Mesenchymal stem cell (in vitro differentiated cells and primary cell): Measurements from ENCODE around the gene COPS9.

Source experiments
- DNase-seq: peaks from one replicate; pipeline ENCODE4 v3.0.0-alpha.2; 2013
- H2AFZ ChIP-seq: one replicate; pipeline ENCODE4 v1.6.1; 2013; ENCODE audit warnings: low read depth, mild to moderate bottlenecking, control low read depth, inconsistent platforms, low read length, moderate library complexity
- H2AK5ac ChIP-seq: 2 replicates; pipeline ENCODE4 v1.6.1; 2013; ENCODE audit warnings: low read length, moderate library complexity, mild to moderate bottlenecking, inconsistent platforms; ENCODE audit not compliant: severe bottlenecking
- H2BK120ac ChIP-seq: one replicate; pipeline ENCODE4 v1.6.1; 2013; ENCODE audit warnings: low read depth, mild to moderate bottlenecking, inconsistent platforms, low read length, moderate library complexity
- H2BK12ac ChIP-seq, 2 experiments: one replicate each; pipeline ENCODE4 v1.6.1; 2013; ENCODE audit warnings: inconsistent platforms in 2 of 2, low read length in 2 of 2, mild to moderate bottlenecking in 2 of 2, moderate library complexity in 2 of 2, control low read depth in 1 of 2
- H2BK15ac ChIP-seq: one replicate; pipeline ENCODE4 v1.6.1; 2013; ENCODE audit warnings: mild to moderate bottlenecking, low read depth, inconsistent platforms; ENCODE audit not compliant: poor library complexity, severe bottlenecking
- H2BK5ac ChIP-seq: 2 replicates; pipeline ENCODE4 v1.6.1; 2013; ENCODE audit warnings: low read depth, mild to moderate bottlenecking, low read length, control low read depth, inconsistent platforms; ENCODE audit not compliant: poor library complexity, severe bottlenecking
- H3K14ac ChIP-seq, 2 experiments: one replicate each; pipeline ENCODE4 v1.6.1; 2013; ENCODE audit warnings: inconsistent platforms in 2 of 2, low read length in 2 of 2, control low read depth in 1 of 2, mild to moderate bottlenecking in 1 of 2, moderate library complexity in 1 of 2
- H3K18ac ChIP-seq, 2 experiments: one replicate each; pipeline ENCODE4 v1.6.1; 2013; ENCODE audit warnings: inconsistent platforms in 2 of 2, low read length in 2 of 2, control low read depth in 1 of 2, low read depth in 1 of 2, mild to moderate bottlenecking in 1 of 2
- H3K23ac ChIP-seq, 2 experiments: one replicate each; pipeline ENCODE4 v1.6.1; 2013; ENCODE audit warnings: inconsistent platforms in 2 of 2, low read length in 2 of 2, mild to moderate bottlenecking in 2 of 2, moderate library complexity in 2 of 2, control low read depth in 1 of 2
- H3K27ac ChIP-seq: 2 replicates; pipeline ENCODE4 v1.5.1; 2013; ENCODE audit warnings: mild to moderate bottlenecking, moderate library complexity, low read length, control low read depth, inconsistent platforms; ENCODE audit not compliant: poor library complexity, severe bottlenecking
- H3K27me3 ChIP-seq, 2 experiments: 2 replicates each; pipeline versions ENCODE4 v1.6.1 to v1.7.0; 2013; ENCODE audit warnings: low read length in 2 of 2, mild to moderate bottlenecking in 2 of 2, moderate library complexity in 2 of 2, control low read depth in 1 of 2, inconsistent platforms in 1 of 2; ENCODE audit not compliant: control insufficient read depth in 1 of 2, insufficient read depth in 1 of 2
- H3K36me3 ChIP-seq, 2 experiments: 2 replicates each; pipeline versions ENCODE4 v1.6.1 to v1.7.0; 2013; ENCODE audit warnings: low read length in 2 of 2, control low read depth in 1 of 2, inconsistent platforms in 1 of 2, low read depth in 1 of 2, mild to moderate bottlenecking in 1 of 2; ENCODE audit not compliant: insufficient read depth in 2 of 2, control insufficient read depth in 1 of 2
- H3K4ac ChIP-seq, 2 experiments: one replicate each; pipeline ENCODE4 v1.6.1; 2013; ENCODE audit warnings: inconsistent platforms in 2 of 2, low read length in 2 of 2, mild to moderate bottlenecking in 2 of 2, moderate library complexity in 2 of 2, control low read depth in 1 of 2, low read depth in 1 of 2
- H3K4me1 ChIP-seq: 2 replicates; pipeline ENCODE4 v1.6.1; 2013; ENCODE audit warnings: low read depth, low read length, control low read depth; ENCODE audit not compliant: control insufficient read depth, insufficient read depth
- H3K4me2 ChIP-seq: 2 replicates; pipeline ENCODE4 v1.6.1; 2013; ENCODE audit warnings: low read length, mild to moderate bottlenecking, inconsistent platforms; ENCODE audit not compliant: poor library complexity, severe bottlenecking
- H3K4me3 ChIP-seq, 2 experiments: 2 replicates each; pipeline versions ENCODE4 v1.5.1 to v1.7.0; 2013; ENCODE audit warnings: low read length in 2 of 2, mild to moderate bottlenecking in 2 of 2, control low read depth in 1 of 2, low read depth in 1 of 2; ENCODE audit not compliant: insufficient read depth in 1 of 2
- H3K79me1 ChIP-seq: replicated peaks from 2 replicates; pipeline ENCODE4 v1.6.1; 2013; ENCODE audit warnings: mild to moderate bottlenecking, control low read depth, low read length, inconsistent platforms; ENCODE audit not compliant: poor library complexity, severe bottlenecking
- H3K9ac ChIP-seq: 2 replicates; pipeline ENCODE4 v1.7.0; 2013; ENCODE audit warnings: mild to moderate bottlenecking, low read length, moderate library complexity
- H3K9me3 ChIP-seq: 2 replicates; pipeline ENCODE4 v1.7.0; 2013; ENCODE audit warnings: mild to moderate bottlenecking, low read length; ENCODE audit not compliant: control insufficient read depth
- H4K8ac ChIP-seq: one replicate; pipeline ENCODE4 v1.6.1; 2013; ENCODE audit warnings: inconsistent platforms, mild to moderate bottlenecking, low read length, moderate library complexity
- H4K91ac ChIP-seq: one replicate; pipeline ENCODE4 v1.6.1; 2013; ENCODE audit warnings: mild to moderate bottlenecking, low read length, inconsistent platforms
- WGBS: methylation state at CpG from one replicate; pipeline ENCODE4 v1.1.7; 2013; ENCODE audit warnings: mixed read lengths; 5-methylcytosine and 5-hydroxymethylcytosine counted together

The COPS9 gene

GRCh38 chr2:240141736-240142135 is 5.6 kb upstream of the COPS9 start:
- no peak overlapping the region for H3K27ac ChIP-seq
- H3K4me2 ChIP-seq, result no peak overlapping the region
- H3K27me3 ChIP-seq, result peaks cover 27 to 56% of the 10 kb centered on the region in 2 experiments
- no peak overlapping the region for H2BK12ac ChIP-seq
- no peak overlapping the region for H3K4me3 ChIP-seq
- no peaks in the 10 kb centered on the region for H3K36me3 ChIP-seq
- H3K4me1 ChIP-seq, result peaks cover 4% of the 10 kb centered on the region
- no peaks in the 10 kb centered on the region for H3K9me3 ChIP-seq
- no peak overlapping the region for H2AK5ac ChIP-seq
- no peak overlapping the region for H2BK120ac ChIP-seq
- H2BK15ac ChIP-seq, result no peak overlapping the region
- no peaks in the 10 kb centered on the region for H3K79me1 ChIP-seq
- H3K14ac ChIP-seq, result no peak overlapping the region
- H3K4ac ChIP-seq, result no peak overlapping the region
- no peak overlapping the region for H2BK5ac ChIP-seq
- no peak overlapping the region for H4K8ac ChIP-seq
- H2AFZ ChIP-seq, result no peak overlapping the region
- H4K91ac ChIP-seq, result no peak overlapping the region
- H3K9ac ChIP-seq, result no peak overlapping the region
- H3K18ac ChIP-seq, result no peak overlapping the region
- no peak overlapping the region for H3K23ac ChIP-seq
- DNase-seq, result no peak
- 81% methylated on average over 14 of the region's 14 CpGs for WGBS

- H2BK15ac ChIP-seq, result no peak overlapping the region
- no peak overlapping the region for H4K8ac ChIP-seq
- no peak overlapping the region for H3K4ac ChIP-seq
- H3K9me3 ChIP-seq, result no peaks in the 10 kb centered on the region
- H3K23ac ChIP-seq, result no peak overlapping the region
- H2BK120ac ChIP-seq, result no peak overlapping the region
- H3K36me3 ChIP-seq, result no peaks in the 10 kb centered on the region
- no peak overlapping the region for H3K9ac ChIP-seq
- H2BK5ac ChIP-seq, result no peak overlapping the region
- H3K79me1 ChIP-seq, result no peaks in the 10 kb centered on the region
- peaks cover 27 to 52% of the 10 kb centered on the region in 2 experiments for H3K27me3 ChIP-seq
- H4K91ac ChIP-seq, result no peak overlapping the region
- peaks cover 8% of the 10 kb centered on the region for H3K4me1 ChIP-seq
- no peak overlapping the region for H2AFZ ChIP-seq
- no peak overlapping the region for H3K27ac ChIP-seq
- H2AK5ac ChIP-seq, result no peak overlapping the region
- no peak overlapping the region for H2BK12ac ChIP-seq
- no peak for DNase-seq
- no peak overlapping the region for H3K18ac ChIP-seq
- no peak overlapping the region for H3K4me2 ChIP-seq
- no peak overlapping the region for H3K4me3 ChIP-seq
- no peak overlapping the region for H3K14ac ChIP-seq
- WGBS, result 73% methylated on average over 11 of the region's 11 CpGs
These were observed 4.8 kb upstream of the COPS9 start for GRCh38 chr2:240140920-240141319.

GRCh38 chr2:240140511-240140910 is 4.4 kb upstream of the COPS9 start, which contains the start of gene OTOS:
Gene OTOS, minus strand, starts transcription at chr2:240140658. Its CDS starts 332 bp downstream, at chr2:240140326.
- Histone ChIP-seq H3K18ac (no peak within 1 kb of the TSS), H3K79me1 (no peaks in the 10 kb centered on the region), H3K27ac (no peak within 1 kb of the TSS), H3K4me1 (peaks cover 8% of the 10 kb centered on the region), H2BK5ac (no peak within 1 kb of the TSS), H2BK120ac (no peak within 1 kb of the TSS), H2BK12ac (no peak within 1 kb of the TSS), H3K23ac (no peak within 1 kb of the TSS), H3K27me3 (peaks cover 27 to 49% of the 10 kb centered on the region in 2 experiments), H3K4me2 (no peak within 1 kb of the TSS), H3K14ac (no peak within 1 kb of the TSS), H2AK5ac (no peak within 1 kb of the TSS), H3K36me3 (no peaks in the 10 kb centered on the region), H3K9me3 (no peaks in the 10 kb centered on the region), H2BK15ac (no peak within 1 kb of the TSS), H3K4ac (no peak within 1 kb of the TSS), H4K91ac (no peak within 1 kb of the TSS), H2AFZ (no peak within 1 kb of the TSS), H4K8ac (no peak within 1 kb of the TSS), H3K4me3 (no peak within 1 kb of the TSS), H3K9ac (no peak within 1 kb of the TSS)
- no peak for DNase-seq
- 83% methylated on average over 5 of the region's 5 CpGs for whole genome bisulfite sequencing

- Histone ChIP-seq H2AK5ac (no peak overlapping the region), H3K27ac (no peak overlapping the region), H2BK12ac (no peak overlapping the region), H2AFZ (no peak overlapping the region), H2BK120ac (no peak overlapping the region), H2BK15ac (no peak overlapping the region), H4K91ac (no peak overlapping the region), H3K4me3 (no peak overlapping the region), H3K14ac (no peak overlapping the region), H3K9me3 (no peaks in the 10 kb centered on the region), H3K36me3 (no peaks in the 10 kb centered on the region), H3K4ac (no peak overlapping the region), H3K9ac (no peak overlapping the region), H3K18ac (no peak overlapping the region), H3K4me2 (no peak overlapping the region), H3K23ac (no peak overlapping the region), H3K79me1 (no peaks in the 10 kb centered on the region), H3K4me1 (peaks cover 14% of the 10 kb centered on the region), H2BK5ac (no peak overlapping the region), H4K8ac (no peak overlapping the region), H3K27me3 (peaks cover 27 to 45% of the 10 kb centered on the region in 2 experiments)
- WGBS, result 64% methylated on average over 14 of the region's 14 CpGs
- no peak for DNase-seq
These were observed 3.7 kb upstream of the COPS9 start for GRCh38 chr2:240139666-240140393.
